ENCODE results near the gene ANO1.

The ANO1 gene

DNA sequence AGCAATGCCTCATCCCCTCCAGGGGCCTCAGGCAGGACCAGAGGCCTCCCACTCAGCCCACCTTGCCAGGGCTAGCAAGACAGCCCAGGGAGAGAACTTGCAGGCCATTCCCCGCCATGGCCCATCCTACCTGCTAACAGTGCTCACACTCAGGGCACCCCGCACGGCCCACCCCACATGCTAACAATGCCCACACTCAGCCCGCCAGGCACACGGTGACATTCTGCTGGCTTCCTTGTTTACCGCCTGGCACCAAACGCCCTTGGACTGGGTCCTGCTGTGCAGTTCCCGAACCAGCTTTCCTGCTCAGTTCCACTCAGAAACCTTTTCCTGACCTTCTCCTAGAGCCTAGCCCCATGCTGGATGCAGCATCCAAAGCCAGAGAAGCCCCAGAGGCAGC, 91.5 kb downstream of the ANO1 start:
- no peak for DNase-seq

DNA sequence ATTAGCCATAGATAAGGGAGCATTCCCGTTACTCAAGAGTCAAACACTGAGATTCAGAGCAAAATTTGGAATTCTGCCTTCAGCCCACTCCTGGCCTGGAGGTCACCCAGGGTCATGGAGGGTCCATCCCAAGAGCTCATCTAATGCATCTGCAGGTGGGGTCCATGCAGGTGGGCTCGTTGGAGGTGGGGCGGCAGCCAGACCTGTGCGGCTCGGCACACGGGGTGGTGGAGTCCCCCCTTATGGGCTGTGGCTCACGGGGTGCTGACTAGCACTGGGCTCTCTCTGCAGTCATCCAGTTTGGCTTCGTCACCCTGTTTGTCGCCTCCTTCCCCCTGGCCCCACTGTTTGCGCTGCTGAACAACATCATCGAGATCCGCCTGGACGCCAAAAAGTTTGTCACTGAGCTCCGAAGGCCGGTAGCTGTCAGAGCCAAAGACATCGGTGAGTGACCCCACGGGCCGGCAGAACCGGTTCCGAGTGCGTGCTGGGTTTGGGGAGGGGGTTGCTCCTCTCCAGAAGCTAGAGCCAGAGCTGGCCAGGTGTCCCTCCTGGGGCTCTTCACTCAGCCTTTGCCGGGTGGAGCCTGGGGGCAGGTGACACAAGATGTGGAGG, 92.6 kb downstream of the ANO1 start:
- DNase-seq, result no peak

DNA sequence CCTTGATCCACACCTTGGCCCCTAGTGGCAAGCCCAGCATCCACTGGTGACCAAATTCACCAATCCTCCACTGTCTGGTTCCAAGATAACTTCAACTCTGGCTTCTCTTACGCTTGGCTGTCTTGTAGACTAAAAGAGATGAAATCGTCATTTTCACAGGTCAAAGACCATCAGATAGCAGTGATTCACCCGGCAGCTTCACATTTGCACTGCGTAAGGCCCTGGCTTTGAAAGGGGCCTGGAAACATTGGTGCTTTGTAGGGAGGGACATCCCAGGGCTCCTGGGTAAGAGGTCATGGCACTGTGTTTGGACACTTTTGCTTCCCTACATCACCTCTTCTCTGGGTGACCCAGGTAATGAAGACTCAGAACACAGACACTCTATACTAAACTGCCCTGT, 94.9 kb downstream of the ANO1 start:
- no peak for DNase-seq

DNA sequence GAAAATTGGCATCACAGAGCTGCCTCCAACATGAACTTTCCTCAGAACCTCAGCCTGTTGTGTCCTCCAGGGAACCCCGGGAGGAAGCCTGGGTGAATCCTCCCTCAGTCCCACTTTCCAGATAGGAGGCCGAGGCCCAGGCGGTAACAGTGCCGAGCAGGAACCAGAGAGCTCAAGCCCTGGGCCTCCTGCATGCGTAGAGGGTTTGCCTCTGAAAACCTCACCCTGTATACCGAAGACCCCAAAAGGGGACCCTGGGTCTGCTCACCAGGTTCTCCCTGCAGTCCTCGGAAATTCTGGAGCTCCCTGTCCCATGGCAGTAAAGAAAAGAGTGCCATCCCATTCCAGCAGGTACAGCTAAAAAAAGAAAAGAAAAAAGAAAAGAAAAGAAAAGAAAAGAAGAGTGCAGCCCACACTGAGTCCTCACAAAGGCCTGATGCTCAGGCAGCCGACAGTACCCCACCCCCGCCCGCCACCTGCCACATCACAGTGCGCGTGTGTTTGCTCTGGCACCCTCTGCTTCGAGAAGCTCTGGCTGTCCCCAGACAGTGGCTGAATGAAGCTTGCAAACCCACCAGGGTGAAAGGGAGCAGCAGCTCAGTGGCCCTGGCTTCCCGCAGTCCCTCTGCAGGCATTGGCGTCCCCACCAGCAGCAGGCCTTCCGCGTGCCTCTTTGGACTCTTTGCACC, 96.6 kb downstream of the ANO1 start:
- DNase-seq, result no peak

DNA sequence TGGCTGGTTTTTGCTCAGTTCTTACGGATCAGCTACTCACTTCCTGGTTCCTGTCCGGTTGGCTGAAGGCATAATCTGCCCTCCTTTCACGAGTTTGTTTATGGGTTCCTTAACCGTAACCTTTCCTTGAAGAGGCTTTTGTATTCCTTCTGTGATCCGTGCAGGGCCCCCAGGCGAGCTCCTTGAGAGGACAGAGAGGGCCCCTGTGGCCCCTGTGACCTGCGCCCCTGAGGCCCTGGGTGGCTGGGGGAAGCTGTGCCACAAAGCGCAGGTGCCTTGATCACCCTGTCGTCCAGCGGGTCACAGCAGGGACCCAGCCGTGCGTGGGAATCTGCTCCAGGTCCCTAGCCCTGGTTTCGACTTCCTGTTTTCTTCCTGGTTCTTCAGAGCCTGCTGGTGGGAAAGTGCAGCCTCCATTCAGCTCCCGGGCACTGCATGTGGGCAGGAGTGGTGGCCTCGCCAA, 97.2 kb downstream of the ANO1 start:
- DNase-seq, result no peak

DNA sequence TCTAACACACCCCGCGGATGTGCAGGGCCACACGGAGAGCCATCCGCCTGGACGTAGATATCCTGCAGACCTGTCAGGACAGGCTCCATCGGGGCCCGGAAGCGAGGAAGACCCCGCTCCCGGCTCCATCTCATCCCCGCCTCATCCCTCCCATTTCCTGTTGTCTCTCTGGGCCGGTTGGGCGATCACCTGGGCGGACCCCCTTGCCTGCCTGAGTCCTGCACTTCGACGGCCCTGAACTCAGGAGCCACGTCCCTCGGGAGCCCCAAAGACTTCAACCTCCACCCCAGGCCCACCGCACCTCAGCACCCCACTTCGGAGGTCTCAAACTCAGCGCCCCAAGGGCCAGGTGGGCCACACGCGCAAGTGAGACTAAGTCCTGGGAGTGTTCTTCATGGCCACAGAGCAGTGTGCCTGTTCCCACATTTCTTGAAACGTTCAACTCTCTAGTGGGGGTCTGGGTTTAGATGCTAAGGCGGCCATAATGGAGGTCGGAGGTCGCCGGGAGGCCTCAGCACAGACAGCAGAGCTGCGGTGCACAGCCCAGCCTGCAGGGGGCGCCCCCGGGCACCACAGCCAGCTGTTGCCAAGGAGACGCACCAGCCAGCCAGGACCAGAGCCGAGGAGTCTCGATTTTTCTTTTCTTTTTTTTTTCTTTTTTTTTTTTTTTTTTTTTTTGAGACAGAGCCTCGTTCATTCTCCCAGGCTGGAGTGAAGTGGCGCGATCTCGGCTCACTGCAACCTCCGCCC, 99.0 kb downstream of the ANO1 start:
- DNase-seq, result peak; percentile 31

DNA sequence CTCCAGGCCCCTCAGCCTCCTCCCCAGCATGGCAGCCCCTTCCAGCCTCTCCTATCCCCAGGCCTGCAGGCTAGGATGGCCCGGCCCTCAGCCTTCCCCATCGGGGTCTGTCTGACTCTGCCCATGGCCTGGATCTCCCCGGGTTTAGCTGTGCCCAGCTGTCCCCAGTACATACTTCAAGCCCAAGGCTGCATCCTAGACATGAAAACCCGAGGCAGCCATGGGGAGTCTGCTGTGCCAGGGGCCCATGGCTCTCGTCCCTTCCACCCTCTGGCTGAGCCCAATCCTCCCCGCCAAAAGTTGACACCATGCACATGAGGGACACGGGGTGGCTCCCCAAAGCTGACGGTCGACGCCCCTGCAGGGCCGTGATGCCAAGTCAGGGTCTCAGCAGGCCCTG, 102.8 kb downstream of the ANO1 start:
- no peak for DNase-seq

DNA sequence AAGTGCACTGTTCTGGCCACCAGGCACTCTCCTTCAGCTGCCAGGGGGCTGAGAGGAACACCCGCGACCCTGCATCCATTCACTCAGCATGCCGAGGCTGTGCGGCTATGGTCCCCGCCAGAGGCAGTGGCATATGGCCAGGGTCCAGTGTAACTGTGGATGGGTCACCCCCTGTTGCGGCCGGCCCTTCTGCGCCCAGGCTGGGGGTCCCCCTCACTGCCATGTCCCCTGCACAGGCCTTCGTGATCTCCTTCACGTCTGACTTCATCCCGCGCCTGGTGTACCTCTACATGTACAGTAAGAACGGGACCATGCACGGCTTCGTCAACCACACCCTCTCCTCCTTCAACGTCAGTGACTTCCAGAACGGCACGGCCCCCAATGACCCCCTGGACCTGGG, 104.1 kb downstream of the ANO1 start:
- no peak for DNase-seq

DNA sequence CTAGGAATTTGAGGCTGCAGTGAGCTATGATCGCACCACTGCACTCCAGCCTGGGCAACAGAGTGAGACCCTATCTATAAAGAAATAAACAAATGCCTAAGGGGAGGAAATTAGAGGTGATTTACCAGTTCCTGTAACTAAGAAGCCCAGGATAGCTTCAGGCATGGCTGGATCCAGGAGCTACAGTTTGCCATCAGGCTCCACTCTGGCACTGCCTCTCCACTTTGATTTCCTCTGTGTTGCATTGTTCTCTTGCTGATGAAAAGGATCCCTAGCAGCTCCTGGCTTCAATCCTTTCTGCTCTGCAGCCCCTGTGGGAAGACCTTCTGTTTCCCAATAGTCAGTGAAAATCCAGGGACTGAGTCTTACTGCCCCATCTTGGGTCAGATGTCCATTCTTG, 104.9 kb downstream of the ANO1 start:
- no peak for DNase-seq

DNA sequence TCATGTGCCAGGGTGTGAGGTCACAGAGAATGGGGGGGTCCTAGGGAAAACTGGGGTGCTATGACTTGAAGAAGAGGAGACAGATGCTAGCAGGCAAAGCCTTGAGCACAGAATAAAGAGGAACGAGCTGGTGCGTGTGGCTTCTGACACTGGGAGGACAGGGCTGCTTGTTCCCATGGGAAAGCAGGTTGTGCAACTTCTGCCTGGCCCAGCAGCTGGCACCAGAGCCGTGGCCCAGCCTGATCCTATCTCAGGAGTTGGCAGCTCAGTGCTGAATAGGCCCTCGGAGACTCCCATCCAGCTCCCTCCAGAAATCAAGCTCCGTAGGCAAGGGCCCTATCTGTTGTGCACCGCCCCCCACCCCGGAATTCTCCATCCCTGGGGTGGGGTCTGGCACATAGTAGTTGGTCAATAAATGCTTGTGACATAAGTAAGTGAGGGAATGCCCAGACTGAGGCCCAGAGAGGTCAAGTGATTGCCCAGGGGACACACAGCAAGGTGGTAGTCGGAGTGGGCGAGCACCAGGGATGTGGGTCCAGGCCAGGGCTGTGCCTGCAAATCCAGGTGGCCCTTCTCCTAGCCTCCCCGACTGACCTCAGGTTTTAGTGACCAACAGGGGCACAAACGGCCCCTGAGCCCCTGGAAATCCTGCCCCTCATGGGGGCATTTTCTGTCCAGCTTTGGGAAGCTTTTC, 105.5 kb downstream of the ANO1 start:
- DNase-seq, result no peak

DNA sequence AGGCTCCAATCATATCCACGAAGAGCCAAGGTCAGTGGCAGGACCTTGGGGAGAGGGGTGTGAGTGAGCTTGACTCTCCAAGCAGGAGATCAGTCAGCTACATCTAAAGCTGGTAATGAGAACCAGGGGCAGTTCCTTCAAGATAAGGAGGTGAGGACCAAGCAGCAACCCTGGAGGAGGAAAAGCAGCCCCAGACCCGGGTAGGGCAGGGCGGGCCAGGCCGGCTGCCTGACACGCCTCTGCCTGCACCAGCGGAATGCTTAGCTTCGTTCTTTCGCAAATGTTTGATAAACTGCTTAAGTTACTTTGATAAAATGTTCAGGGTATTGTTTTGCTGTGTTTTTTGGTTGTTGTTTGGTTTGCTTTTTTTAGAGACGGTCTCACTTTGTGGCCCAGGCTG, 106.3 kb downstream of the ANO1 start:
- DNase-seq, result no peak

DNA sequence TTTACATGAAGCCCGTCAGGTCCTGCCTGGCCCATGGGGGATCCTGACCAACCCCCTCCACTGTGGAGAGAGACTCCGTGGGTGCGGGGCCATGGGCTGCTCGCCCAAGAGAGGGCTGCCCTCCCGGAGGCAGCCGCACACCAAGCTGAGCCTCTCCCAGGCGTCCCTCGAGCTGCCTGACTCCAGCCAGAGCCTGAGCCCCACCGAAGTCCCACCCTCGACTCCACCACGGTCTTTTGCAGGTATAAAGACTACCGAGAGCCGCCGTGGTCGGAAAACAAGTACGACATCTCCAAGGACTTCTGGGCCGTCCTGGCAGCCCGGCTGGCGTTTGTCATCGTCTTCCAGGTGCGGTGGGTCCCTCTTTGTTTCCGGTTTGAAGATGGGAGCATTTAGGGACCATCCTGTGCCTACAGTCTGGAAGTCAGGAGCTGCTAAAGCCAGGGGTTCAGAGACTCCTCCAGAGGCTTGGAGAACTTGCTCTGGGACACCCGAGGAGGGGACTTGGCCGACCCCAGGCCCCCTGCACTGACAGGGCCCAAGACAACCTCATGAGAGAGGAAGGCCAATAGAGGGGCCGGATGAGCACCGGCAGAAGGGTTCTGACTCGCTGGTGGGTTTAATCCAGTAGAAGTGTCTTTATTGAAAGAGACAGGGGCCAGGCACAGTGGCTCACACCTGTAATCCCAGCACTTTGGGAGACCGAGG, 107.4 kb downstream of the ANO1 start:
- no peak for DNase-seq

DNA sequence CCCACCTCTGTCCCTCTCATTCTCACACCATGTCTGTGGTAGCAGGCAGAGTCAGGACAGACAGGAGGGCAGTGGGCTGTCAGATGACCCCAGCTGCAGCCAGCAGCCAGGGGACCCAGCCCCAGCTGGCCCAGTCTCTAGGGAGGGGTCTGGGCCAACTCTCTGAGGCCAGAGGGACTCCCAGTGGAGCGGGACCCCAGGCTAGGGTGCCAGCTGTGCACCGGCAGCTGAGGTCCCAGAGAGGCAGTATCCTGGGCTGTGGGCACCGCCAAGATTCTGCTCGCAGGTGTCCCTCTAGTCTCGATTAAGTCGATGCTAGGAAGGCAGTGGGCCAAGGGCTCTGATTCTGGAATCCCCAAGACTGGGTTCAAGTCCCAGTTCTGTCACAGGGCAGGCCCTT, 108.3 kb downstream of the ANO1 start:
- no peak for DNase-seq

DNA sequence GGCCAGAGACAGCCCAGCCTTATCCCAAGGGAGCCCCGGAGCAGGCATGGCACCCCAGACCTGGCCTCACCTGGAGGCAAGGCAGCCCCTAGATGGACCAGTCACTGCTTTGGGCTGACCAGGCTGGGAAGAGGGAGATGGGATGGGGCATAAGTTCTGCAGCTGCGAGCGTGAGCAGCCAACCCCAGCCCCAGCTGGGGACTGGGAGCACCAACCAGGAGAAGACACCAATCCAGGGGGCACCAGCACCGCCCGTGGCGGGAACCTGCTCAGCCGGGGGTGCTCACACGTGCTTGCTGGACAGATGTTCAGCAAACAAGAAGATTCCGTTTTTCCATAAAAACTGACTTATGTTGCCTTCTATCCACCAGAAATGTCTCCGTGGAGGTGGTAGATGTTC, 108.8 kb downstream of the ANO1 start:
- DNase-seq, result no peak

DNA sequence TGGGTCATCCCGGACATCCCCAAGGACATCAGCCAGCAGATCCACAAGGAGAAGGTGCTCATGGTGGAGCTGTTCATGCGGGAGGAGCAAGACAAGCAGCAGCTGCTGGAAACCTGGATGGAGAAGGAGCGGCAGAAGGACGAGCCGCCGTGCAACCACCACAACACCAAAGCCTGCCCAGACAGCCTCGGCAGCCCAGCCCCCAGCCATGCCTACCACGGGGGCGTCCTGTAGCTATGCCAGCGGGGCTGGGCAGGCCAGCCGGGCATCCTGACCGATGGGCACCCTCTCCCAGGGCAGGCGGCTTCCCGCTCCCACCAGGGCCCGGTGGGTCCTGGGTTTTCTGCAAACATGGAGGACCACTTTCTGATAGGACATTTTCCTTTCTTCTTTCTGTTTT, 109.7 kb downstream of the ANO1 start:
- DNase-seq, result no peak

DNA sequence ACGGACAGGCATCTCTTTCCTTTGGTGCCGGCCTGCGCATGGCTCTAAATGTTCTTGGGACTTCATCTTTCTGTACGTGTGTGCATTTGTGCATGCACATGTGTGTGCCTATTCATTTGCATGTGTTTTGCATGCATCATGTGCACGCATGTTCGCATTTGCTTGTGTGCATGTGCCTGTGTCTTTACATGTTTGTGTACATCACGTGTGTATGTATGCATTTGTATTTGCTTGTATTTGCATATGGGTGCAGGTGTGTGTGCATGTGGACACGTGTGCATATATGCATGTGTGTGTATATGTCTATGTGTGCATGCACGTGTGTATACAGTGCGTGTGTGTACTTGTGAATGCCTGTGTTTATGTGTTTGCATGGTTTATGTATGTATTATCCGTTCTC, 111.5 kb downstream of the ANO1 start:
- DNase-seq, result no peak

DNA sequence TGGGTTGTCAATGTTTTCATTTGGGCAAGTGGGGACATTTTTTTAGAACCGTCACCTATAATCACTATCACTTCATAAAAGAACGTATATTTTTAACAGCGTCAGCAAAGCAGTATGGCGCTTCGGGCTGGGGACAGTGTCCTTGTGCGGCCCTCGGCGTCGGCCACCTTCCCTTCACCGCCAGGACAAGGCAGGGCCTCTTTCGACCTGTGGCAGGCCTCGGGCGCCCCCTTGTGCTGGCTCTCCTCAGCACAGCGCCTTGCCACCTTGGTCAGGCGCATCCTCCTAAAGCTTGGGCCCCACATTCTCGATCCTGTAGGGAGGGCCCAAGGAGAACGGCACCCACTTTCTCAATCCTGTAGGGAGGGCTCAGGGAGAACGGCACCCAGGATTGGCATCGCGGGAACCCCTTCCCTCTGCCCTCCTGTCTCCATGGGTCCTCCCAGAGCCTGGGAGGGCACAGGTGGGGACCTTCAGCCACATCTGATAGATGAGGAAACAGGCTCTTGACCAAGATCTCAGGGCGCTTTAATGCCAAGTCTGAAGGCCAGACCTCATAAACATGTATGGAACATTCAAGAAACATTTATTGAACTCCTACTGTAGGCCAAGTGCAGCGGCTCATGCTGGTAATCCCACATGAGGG, 113.5 kb downstream of the ANO1 start:
- DNase-seq, result peak; percentile 26

DNA sequence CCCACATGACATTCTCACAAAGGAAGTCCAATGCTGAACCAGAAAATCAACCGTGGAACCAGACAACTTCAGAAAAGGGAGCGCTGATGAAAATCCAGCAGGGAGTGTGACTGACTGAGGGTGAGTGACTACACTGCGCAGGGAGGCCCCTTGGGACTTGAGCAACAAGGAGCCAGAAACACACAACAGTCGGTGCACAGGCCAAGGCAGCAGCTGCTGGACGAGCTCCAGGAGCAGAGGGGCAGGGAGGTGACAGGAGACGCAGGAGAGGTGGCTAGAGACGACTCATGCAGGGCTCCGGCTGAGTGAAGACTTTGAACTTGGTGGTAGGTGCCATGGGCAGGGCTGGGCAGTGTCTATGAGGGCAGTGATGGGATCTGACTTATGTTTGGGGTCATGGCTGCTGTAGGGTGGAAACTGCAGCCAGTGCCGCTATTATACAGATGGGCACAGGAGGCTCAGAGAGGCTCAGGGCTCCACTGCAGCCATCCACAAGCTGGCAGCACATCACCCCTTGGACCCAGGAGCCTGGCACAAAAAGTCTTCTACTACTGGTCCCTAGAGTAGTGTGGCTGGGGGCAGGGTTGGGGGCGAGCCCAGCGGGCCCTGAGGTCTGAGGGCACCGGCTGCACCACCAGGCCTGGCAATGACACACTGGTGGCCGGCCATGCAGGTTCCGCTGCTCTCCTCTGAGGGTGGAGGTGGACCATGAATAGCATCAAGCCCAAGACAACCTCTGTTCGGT, 114.7 kb downstream of the ANO1 start:
- DNase-seq, result no peak

DNA sequence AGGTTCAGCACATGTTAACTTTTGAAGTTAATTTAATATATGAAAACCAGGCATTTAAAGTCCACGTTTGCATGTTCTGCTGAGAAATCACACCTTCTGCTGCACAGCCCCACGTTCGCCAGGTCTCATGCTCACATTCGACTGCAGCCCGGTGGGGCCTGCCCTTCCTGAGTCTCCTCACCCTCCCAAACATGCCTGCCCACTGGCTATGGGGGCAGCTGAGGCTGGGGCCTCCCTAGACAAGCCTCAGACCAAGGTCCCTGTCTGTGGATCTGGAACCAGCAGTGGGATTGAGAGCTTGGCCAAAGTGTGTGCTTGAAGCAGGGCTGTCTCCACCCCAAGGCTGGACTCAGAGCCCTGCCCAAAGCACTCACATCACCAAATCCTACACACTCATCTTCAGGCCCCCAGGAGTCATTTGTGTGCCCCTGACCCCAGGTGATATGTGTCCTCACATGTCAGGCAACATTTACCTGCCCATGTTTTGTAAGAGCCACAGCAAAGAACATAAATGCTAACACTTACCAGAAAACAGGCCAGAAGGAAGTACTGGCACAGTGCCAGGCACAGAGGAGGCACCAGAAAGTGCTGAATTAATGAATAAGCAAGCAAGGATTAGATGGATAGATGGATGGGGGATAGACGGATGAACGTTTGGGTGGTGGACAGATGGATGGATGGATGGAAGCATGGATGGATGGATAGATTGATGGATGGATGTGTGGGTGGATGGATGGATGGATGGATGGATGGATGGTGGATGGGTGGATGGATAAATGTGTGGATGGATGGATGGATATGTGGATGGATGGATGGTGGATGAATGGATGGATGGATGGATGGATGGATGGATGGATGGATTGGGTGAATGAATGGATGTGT, 115.5 kb downstream of the ANO1 start:
- no peak for DNase-seq
